ENCODE data around the gene MCM8. TPM values are rescaled to one million over a fixed set of nuclear protein-coding genes. Genes with fewer than 3 reads are reported as not detected.

MCM8 gene
- total RNA-seq, 3 donors from 2014 or later, result 5.9 to 9.7 (median 6.7) TPM

GRCh38 chr20:5923493-5923892 lies 27.0 kb upstream of the MCM8 start:
- Histone ChIP-seq H3K27me3 (peaks cover 0 to 15% of the 10 kb centered on the region in 2 donors), H3K9me3 (no peaks in the 10 kb centered on the region), H3K4me3 (no peak overlapping the region), H3K27ac (no peak overlapping the region), H3K36me3 (no peaks in the 10 kb centered on the region), H3K4me1 (no peaks in the 10 kb centered on the region)
- intact Hi-C loops (cut with DNase I; ENCODE audit: low total_unique reads), result no loop called here
- DNase-seq (ENCODE audit: low spot score in 2 of 2), result no peak
- no peak for TF ChIP-seq POLR2A (IDR thresholded peaks at IDR 0.05)
- no peak for TF ChIP-seq POLR2AphosphoS5 (IDR thresholded peaks at IDR 0.05)
- no peak for TF ChIP-seq CTCF (IDR thresholded peaks at IDR 0.05)

- Histone ChIP-seq H3K27ac (no peak overlapping the region), H3K36me3 (no peaks in the 10 kb centered on the region), H3K4me3 (no peak overlapping the region), H3K9me3 (no peaks in the 10 kb centered on the region), H3K27me3 (peaks cover 0 to 19% of the 10 kb centered on the region in 2 donors), H3K4me1 (no peaks in the 10 kb centered on the region)
- no peak for DNase-seq (ENCODE audit: low spot score in 2 of 2)
- intact Hi-C loops (cut with DNase I; ENCODE audit: low total_unique reads), result no loop called here
- TF ChIP-seq CTCF (IDR thresholded peaks at IDR 0.05), result no peak
- TF ChIP-seq POLR2A (IDR thresholded peaks at IDR 0.05), result no peak
- no peak for TF ChIP-seq POLR2AphosphoS5 (IDR thresholded peaks at IDR 0.05)
Measured at GRCh38 chr20:5925551-5925950, 24.9 kb upstream of the MCM8 start.

- intact Hi-C loops (cut with DNase I; ENCODE audit: low total_unique reads), result no loop called here
- no peak for DNase-seq (ENCODE audit: low spot score in 2 of 2)
- no peak overlapping the region for H3K27ac ChIP-seq
- no peak overlapping the region for H3K4me3 ChIP-seq
- H3K36me3 ChIP-seq, result no peaks in the 10 kb centered on the region
- H3K9me3 ChIP-seq, result no peaks in the 10 kb centered on the region
- peaks cover 0 to 12% of the 10 kb centered on the region in 2 donors for H3K27me3 ChIP-seq
- TF ChIP-seq POLR2A (IDR thresholded peaks at IDR 0.05) (no peak), POLR2AphosphoS5 (IDR thresholded peaks at IDR 0.05) (no peak), CTCF (IDR thresholded peaks at IDR 0.05) (no peak)
- no peaks in the 10 kb centered on the region for H3K4me1 ChIP-seq
Measured at GRCh38 chr20:5927749-5928462, 22.5 kb upstream of the MCM8 start.

GRCh38 chr20:5928836-5929715 lies 21.4 kb upstream of the MCM8 start:
- H3K27me3 ChIP-seq, result peaks cover 0 to 8% of the 10 kb centered on the region in 2 donors
- H3K9me3 ChIP-seq, result no peaks in the 10 kb centered on the region
- TF ChIP-seq POLR2AphosphoS5 (IDR thresholded peaks at IDR 0.05), result no peak
- no peak for TF ChIP-seq CTCF (IDR thresholded peaks at IDR 0.05)
- TF ChIP-seq POLR2A (IDR thresholded peaks at IDR 0.05), result no peak
- H3K27ac ChIP-seq, result no peak overlapping the region
- intact Hi-C loops (cut with DNase I; ENCODE audit: low total_unique reads), result no loop called here
- H3K36me3 ChIP-seq, result no peaks in the 10 kb centered on the region
- H3K4me3 ChIP-seq, result no peak overlapping the region
- no peaks in the 10 kb centered on the region for H3K4me1 ChIP-seq
- no peak for DNase-seq (ENCODE audit: low spot score in 2 of 2)

- no peaks in the 10 kb centered on the region for H3K4me1 ChIP-seq
- peaks cover 0 to 4% of the 10 kb centered on the region in 2 donors for H3K27me3 ChIP-seq
- DNase-seq (ENCODE audit: low spot score in 2 of 2), result no peak
- intact Hi-C loops (cut with DNase I; ENCODE audit: low total_unique reads), result loop anchor here (5.0 kb wide), 1 partner anchor 796 kb away; no protein-coding TSS in a partner anchor
- H3K27ac ChIP-seq, result no peak overlapping the region
- H3K4me3 ChIP-seq, result no peak overlapping the region
- H3K36me3 ChIP-seq, result no peaks in the 10 kb centered on the region
- TF ChIP-seq POLR2A (IDR thresholded peaks at IDR 0.05), result no peak
- TF ChIP-seq CTCF (IDR thresholded peaks at IDR 0.05), result no peak
- TF ChIP-seq POLR2AphosphoS5 (IDR thresholded peaks at IDR 0.05), result no peak
- H3K9me3 ChIP-seq, result no peaks in the 10 kb centered on the region
Measured at GRCh38 chr20:5931411-5931810, 19.0 kb upstream of the MCM8 start.

Data from breast epithelium (tissue), 4 donors.